Osteocyte (in vitro differentiated cells): Measurements from ENCODE around the gene SLC44A1. TPM values are rescaled to one million over a fixed set of nuclear protein-coding genes. Genes with fewer than 3 reads are reported as not detected.

Source experiments
- DNase-seq: peaks from one replicate; pipeline ENCODE4 v3.0.0; 2021; ENCODE audit warnings: mixed read lengths; ENCODE audit not compliant: unreplicated experiment; ENCODE audit errors: extremely low spot score
- H3K27ac Mint-ChIP-seq: one replicate; pipeline ENCODE4 v1.8.0; 2021; ENCODE audit warnings: mild to moderate bottlenecking, mixed read lengths; ENCODE audit not compliant: unreplicated experiment
- H3K27me3 Mint-ChIP-seq: one replicate; pipeline ENCODE4 v1.8.0; 2021; ENCODE audit warnings: mixed read lengths; ENCODE audit not compliant: unreplicated experiment
- H3K36me3 Mint-ChIP-seq: one replicate; pipeline ENCODE4 v1.8.0; 2021; ENCODE audit warnings: mixed read lengths; ENCODE audit not compliant: unreplicated experiment
- H3K4me1 Mint-ChIP-seq: one replicate; pipeline ENCODE4 v1.8.0; 2021; ENCODE audit warnings: mixed read lengths; ENCODE audit not compliant: unreplicated experiment
- H3K4me3 Mint-ChIP-seq: one replicate; pipeline ENCODE4 v1.8.0; 2021; ENCODE audit warnings: mild to moderate bottlenecking, moderate library complexity, mixed read lengths; ENCODE audit not compliant: unreplicated experiment
- H3K9me3 Mint-ChIP-seq: one replicate; pipeline ENCODE4 v1.8.0; 2021; ENCODE audit warnings: mixed read lengths; ENCODE audit not compliant: unreplicated experiment
- CTCF ChIP-seq: fragments of 200-600 bp; sonication (generic); IDR thresholded peaks from 2 replicates; pipeline ENCODE4 v1.5.0; 2021; ENCODE audit warnings: antibody characterized with exemption, mild to moderate bottlenecking, moderate library complexity
- total RNA-seq: library from RNA; stranded (reverse); gene quantifications from 2 replicates; pipeline ENCODE4 v1.2.1, GENCODE V29; 2021

The SLC44A1 gene
- total RNA-seq, 1 donor from 2014 or later: 30.2 TPM

- Mint-ChIP-seq H3K9me3 (no peaks in the 10 kb centered on the region), H3K36me3 (peaks cover 7% of the 10 kb centered on the region), H3K4me3 (no peak overlapping the region), H3K4me1 (no peaks in the 10 kb centered on the region), H3K27ac (no peak overlapping the region), H3K27me3 (no peaks in the 10 kb centered on the region)
- no peak for DNase-seq
- TF ChIP-seq CTCF: no peak
Observed at GRCh38 chr9:105355781-105356180, 111.3 kb downstream of the SLC44A1 start.

GRCh38 chr9:105357937-105358336, 113.5 kb downstream of the SLC44A1 start:
- Mint-ChIP-seq H3K36me3 (peaks cover 19% of the 10 kb centered on the region), H3K4me3 (no peak overlapping the region), H3K4me1 (no peaks in the 10 kb centered on the region), H3K27ac (no peak overlapping the region), H3K9me3 (no peaks in the 10 kb centered on the region), H3K27me3 (no peaks in the 10 kb centered on the region)
- TF ChIP-seq CTCF: no peak
- DNase-seq: no peak

GRCh38 chr9:105359892-105360291, 115.4 kb downstream of the SLC44A1 start:
- Mint-ChIP-seq H3K27ac (no peak overlapping the region), H3K4me3 (no peak overlapping the region), H3K27me3 (no peaks in the 10 kb centered on the region), H3K4me1 (no peaks in the 10 kb centered on the region), H3K36me3 (peaks cover 24% of the 10 kb centered on the region), H3K9me3 (no peaks in the 10 kb centered on the region)
- no peak for DNase-seq
- TF ChIP-seq CTCF: no peak

GRCh38 chr9:105360344-105360743, 115.9 kb downstream of the SLC44A1 start:
- DNase-seq: no peak
- Mint-ChIP-seq H3K27me3 (no peaks in the 10 kb centered on the region), H3K9me3 (no peaks in the 10 kb centered on the region), H3K4me1 (no peaks in the 10 kb centered on the region), H3K36me3 (peaks cover 24% of the 10 kb centered on the region), H3K27ac (no peak overlapping the region), H3K4me3 (no peak overlapping the region)
- TF ChIP-seq CTCF: no peak

GRCh38 chr9:105361873-105362272, 117.4 kb downstream of the SLC44A1 start:
- DNase-seq: no peak
- Mint-ChIP-seq H3K4me3 (no peak overlapping the region), H3K4me1 (no peaks in the 10 kb centered on the region), H3K27ac (no peak overlapping the region), H3K27me3 (no peaks in the 10 kb centered on the region), H3K36me3 (peaks cover 30% of the 10 kb centered on the region), H3K9me3 (no peaks in the 10 kb centered on the region)
- TF ChIP-seq CTCF: no peak
